Spleen (tissue), 11 donors: Measurements from ENCODE around the gene PRKCE. TPM values are rescaled to one million over a fixed set of nuclear protein-coding genes. Genes with fewer than 3 reads are reported as not detected.

Experiments used
- DNase-seq: peaks from one replicate; pipeline ENCODE4 v3.0.0-alpha.2; 2020
- H3K27ac ChIP-seq, 8 donors: fragments of 200-600 bp; sonication (generic) in 7 of 8; 1 replicate in 4 of 8; 2 replicates in 4 of 8; pipeline versions ENCODE4 v1.5.0 to v1.8.0; 2016 to 2021; ENCODE audit warnings: inconsistent platforms in 4 of 8, mild to moderate bottlenecking in 4 of 8, moderate library complexity in 1 of 8
- H3K27me3 ChIP-seq, 7 donors: fragments of 200-600 bp; sonication (generic) in 6 of 7; replicated peaks in 1 of 7; 1 replicate in 4 of 7; 2 replicates in 3 of 7; pipeline versions ENCODE4 v1.5.0 to v1.8.0; 2016 to 2021; ENCODE audit warnings: inconsistent platforms in 3 of 7, mild to moderate bottlenecking in 1 of 7
- H3K36me3 ChIP-seq, 6 donors: fragments of 200-600 bp; sonication (generic) in 5 of 6; 1 replicate in 4 of 6; 2 replicates in 2 of 6; pipeline versions ENCODE4 v1.5.0 to v1.8.0; 2016 to 2021; ENCODE audit warnings: inconsistent platforms in 2 of 6
- H3K4me1 ChIP-seq, 6 donors: fragments of 200-600 bp; sonication (generic) in 5 of 6; 1 replicate in 3 of 6; 2 replicates in 3 of 6; pipeline versions ENCODE4 v1.5.0 to v1.8.0; 2016 to 2021; ENCODE audit warnings: inconsistent platforms in 3 of 6
- H3K4me3 ChIP-seq, 8 donors: fragments of 200-600 bp; sonication (generic) in 7 of 8; 1 replicate in 4 of 8; 2 replicates in 4 of 8; pipeline versions ENCODE4 v1.5.0 to v1.8.0; 2016 to 2021; ENCODE audit warnings: inconsistent platforms in 4 of 8, mild to moderate bottlenecking in 4 of 8, moderate library complexity in 2 of 8
- H3K9me3 ChIP-seq, 8 donors: fragments of 200-600 bp; sonication (generic) in 7 of 8; 1 replicate in 4 of 8; 2 replicates in 4 of 8; pipeline versions ENCODE4 v1.5.0 to v1.8.0; 2016 to 2021; ENCODE audit warnings: inconsistent platforms in 4 of 8
- POLR2A ChIP-seq, 3 donors: fragments of 450-650 bp; IDR thresholded peaks; one replicate each; pipeline ENCODE4 v1.5.1; 2017; ENCODE audit warnings: antibody characterized with exemption in 3 of 3, mild to moderate bottlenecking in 1 of 3
- POLR2AphosphoS5 ChIP-seq, 3 donors: sonication (generic); formaldehyde crosslinking; IDR thresholded peaks; one replicate each; pipeline ENCODE4 v1.5.1; 2017; ENCODE audit warnings: antibody characterized with exemption in 3 of 3
- WGBS, 5 donors: extraction: QIAGEN DNeasy Blood & Tissue Kit in 3 of 5; methylation state at CpG; one replicate each; pipeline versions ENCODE4 v1.1.5 to v1.1.7; 2013 to 2018; 5-methylcytosine and 5-hydroxymethylcytosine counted together
- intact Hi-C: fragments of 100-400 bp; cut with DNase I; formaldehyde crosslinking; loops from one replicate; pipeline ENCODE4 v1.15.0; 2023; ENCODE audit warnings: low total_unique reads
- polyA plus RNA-seq, 3 donors: library from polyadenylated mRNA; stranded (reverse); fragments of 200-250 nt; gene quantifications; one replicate each; pipeline ENCODE4 v1.2.1, GENCODE V29; 2013
- total RNA-seq, 7 donors: library from RNA; depleted of rRNA in 3 of 7; stranded (reverse); fragments of >200 nt in 3 of 7; fragmentation: NEBNext Ultra II Directional in 4 of 7; extraction: Animal tissue kit (Norgen Biotek cat#: 25700) in 4 of 7; gene quantifications; one replicate each; pipeline versions ENCODE4 v1.1.0 to v1.2.1, GENCODE V29; 2016 to 2021
- TF ChIP-seq, protein P1 (sequence below), 11 experiments: fragments of 200-600 bp in 7 of 11; fragments of 450-650 bp in 4 of 11; sonication (generic) in 4 of 11; IDR thresholded peaks in 8 of 11; conservative IDR thresholded peaks in 3 of 11; 1 replicate in 7 of 11; 2 replicates in 4 of 11; pipeline versions ENCODE4 v1.4.0 to v1.8.0; 2016 to 2021; ENCODE audit warnings: antibody characterized with exemption in 11 of 11, inconsistent platforms in 4 of 11, mild to moderate bottlenecking in 1 of 11
- donor health status: healthy with polysubstance abuse.
- donor health status: DM: no; HTN: no; CAD: no; lungs with moderate emphysema.
- donor health status: DM: no; HTN: no; CAD: no.
- donor health status: Bipolar disorder and iron deficiency.
- donor health status: healthy.
- donor health status: DM: no; HTN: no; CAD: no.
- donor health status: DM: yes; HTN: yes; CAD: no.

The PRKCE gene
- total and polyA plus RNA-seq, 10 donors: 2.5 to 43.6 (median 18.8) TPM

DNA sequence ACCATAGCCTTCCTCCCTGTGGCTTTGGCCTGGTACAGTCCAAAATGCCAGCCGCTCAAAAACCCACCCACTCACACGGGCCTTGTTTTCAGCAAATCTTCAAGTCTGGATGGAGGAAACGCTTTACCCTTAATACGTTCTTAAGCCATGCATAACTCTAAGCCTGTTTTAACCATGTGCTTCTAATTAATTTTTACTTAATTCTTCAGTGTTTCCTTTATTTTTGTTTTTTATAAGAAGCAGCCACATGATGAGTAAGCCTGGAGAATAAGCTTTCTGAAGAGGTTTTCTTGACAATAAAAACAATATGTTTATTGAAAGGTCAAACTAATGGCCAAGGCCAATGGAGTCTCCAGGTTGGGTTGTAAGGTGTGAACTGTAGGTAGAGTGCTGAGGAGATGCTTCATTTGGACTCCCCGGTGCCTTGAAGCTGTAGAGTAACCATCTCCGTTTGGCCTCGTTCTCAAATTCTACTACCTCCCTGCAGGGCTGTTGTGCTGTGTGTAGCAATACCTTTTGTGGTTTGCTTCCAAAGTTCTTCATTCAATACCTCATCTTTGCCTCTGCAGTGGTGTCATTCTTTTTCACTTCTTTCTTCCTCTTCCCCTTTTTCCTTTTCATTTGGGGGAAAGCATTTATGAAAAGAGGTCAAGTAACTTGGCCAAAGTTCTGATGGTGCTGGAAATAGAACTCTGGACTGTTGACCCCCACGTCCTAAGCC is 113.7 kb downstream of the PRKCE start:
- Histone ChIP-seq H3K9me3 (no peaks in the 10 kb centered on the region), H3K4me3 (no peak overlapping the region), H3K27me3 (no peaks in the 10 kb centered on the region), H3K36me3 (no peaks in the 10 kb centered on the region), H3K27ac (peak overlapping the region in 3 of 8 donors; percentile 5 to 39 (median 25)), H3K4me1 (peaks cover 9 to 62% (median 19%) of the 10 kb centered on the region in 6 donors)
- no peak for DNase-seq
- WGBS, 5 donors: 64 to 75% (median 71%) methylated on average over 8 of the region's 8 CpGs
- TF ChIP-seq POLR2AphosphoS5 (IDR thresholded peaks at IDR 0.05): no peak
- TF ChIP-seq, protein P1, sequence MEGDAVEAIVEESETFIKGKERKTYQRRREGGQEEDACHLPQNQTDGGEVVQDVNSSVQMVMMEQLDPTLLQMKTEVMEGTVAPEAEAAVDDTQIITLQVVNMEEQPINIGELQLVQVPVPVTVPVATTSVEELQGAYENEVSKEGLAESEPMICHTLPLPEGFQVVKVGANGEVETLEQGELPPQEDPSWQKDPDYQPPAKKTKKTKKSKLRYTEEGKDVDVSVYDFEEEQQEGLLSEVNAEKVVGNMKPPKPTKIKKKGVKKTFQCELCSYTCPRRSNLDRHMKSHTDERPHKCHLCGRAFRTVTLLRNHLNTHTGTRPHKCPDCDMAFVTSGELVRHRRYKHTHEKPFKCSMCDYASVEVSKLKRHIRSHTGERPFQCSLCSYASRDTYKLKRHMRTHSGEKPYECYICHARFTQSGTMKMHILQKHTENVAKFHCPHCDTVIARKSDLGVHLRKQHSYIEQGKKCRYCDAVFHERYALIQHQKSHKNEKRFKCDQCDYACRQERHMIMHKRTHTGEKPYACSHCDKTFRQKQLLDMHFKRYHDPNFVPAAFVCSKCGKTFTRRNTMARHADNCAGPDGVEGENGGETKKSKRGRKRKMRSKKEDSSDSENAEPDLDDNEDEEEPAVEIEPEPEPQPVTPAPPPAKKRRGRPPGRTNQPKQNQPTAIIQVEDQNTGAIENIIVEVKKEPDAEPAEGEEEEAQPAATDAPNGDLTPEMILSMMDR (IDR thresholded peaks at IDR 0.05 in 8 of 11, conservative IDR thresholded peaks at IDR 0.05 in 3 of 11): no peak
- no peak for TF ChIP-seq POLR2A (IDR thresholded peaks at IDR 0.05)
- intact Hi-C loops: no loop called here

DNA sequence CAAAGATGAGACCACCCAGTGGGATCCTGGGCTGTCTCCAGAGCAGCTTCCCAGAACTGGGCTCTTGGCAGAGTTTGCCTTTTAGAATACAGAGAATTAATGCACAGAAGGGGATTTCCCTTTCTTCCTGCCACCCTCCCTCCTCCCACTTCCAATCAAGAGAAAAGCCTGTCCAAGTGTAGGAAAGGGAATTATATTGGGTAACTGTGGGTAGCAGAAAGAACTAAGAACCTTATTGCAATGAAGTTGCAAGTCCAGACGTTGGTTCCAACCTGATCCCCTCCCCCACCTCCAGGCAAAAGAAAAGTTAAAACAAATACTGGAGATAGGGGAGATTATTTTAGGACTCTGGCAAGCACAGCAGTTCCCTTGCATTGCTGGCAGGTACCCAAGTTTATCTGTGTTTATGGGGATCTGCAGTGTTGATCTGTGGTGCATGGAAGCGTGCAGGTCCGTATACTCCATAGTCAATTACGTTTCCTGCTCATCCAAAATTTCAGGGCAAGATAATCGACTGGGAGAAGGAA is 114.3 kb downstream of the PRKCE start:
- TF ChIP-seq POLR2AphosphoS5 (IDR thresholded peaks at IDR 0.05): no peak
- no peak for TF ChIP-seq POLR2A (IDR thresholded peaks at IDR 0.05)
- TF ChIP-seq, protein P1 (IDR thresholded peaks at IDR 0.05 in 8 of 11, conservative IDR thresholded peaks at IDR 0.05 in 3 of 11): no peak
- DNase-seq: no peak
- H3K4me1 ChIP-seq: peaks cover 9 to 68% (median 20%) of the 10 kb centered on the region in 6 donors
- H3K9me3 ChIP-seq: no peaks in the 10 kb centered on the region
- 67 to 80% (median 74%) methylated on average over 5 of the region's 5 CpGs for WGBS, 5 donors
- H3K27me3 ChIP-seq: no peaks in the 10 kb centered on the region
- intact Hi-C loops: no loop called here
- H3K36me3 ChIP-seq: no peaks in the 10 kb centered on the region
- H3K27ac ChIP-seq: peak overlapping the region in 3 of 8 donors; percentile 5 to 39 (median 25)
- H3K4me3 ChIP-seq: no peak overlapping the region

DNA sequence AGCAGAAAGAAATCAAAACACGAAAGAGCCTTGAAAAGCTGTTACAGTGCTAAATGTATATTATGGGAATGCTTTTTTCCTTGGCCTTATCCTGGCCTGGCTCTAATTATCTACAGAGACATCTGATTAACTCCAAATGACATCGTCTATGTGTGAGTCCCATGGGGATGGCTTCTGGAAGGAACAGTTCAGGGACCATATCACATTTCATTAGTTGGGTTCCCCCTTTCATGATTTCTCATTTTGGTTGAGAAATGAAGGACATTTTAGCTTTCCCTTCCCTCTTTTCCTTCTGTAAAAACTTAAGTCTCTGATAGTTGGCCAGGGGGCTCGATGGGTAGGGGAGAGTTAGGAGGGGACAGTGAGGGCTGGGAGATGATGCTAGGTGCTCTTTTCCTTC is 116.7 kb downstream of the PRKCE start:
- Histone ChIP-seq H3K27me3 (no peaks in the 10 kb centered on the region), H3K27ac (no peak overlapping the region), H3K36me3 (no peaks in the 10 kb centered on the region), H3K4me3 (no peak overlapping the region), H3K9me3 (no peaks in the 10 kb centered on the region), H3K4me1 (peaks cover 9 to 74% (median 23%) of the 10 kb centered on the region in 6 donors)
- WGBS, 5 donors: 81 to 97% (median 92%) methylated on average over 3 of the region's 3 CpGs
- DNase-seq: no peak
- TF ChIP-seq POLR2A (IDR thresholded peaks at IDR 0.05) (no peak), POLR2AphosphoS5 (IDR thresholded peaks at IDR 0.05) (no peak)
- TF ChIP-seq, protein P1 (IDR thresholded peaks at IDR 0.05 in 8 of 11, conservative IDR thresholded peaks at IDR 0.05 in 3 of 11): no peak
- intact Hi-C loops: no loop called here

DNA sequence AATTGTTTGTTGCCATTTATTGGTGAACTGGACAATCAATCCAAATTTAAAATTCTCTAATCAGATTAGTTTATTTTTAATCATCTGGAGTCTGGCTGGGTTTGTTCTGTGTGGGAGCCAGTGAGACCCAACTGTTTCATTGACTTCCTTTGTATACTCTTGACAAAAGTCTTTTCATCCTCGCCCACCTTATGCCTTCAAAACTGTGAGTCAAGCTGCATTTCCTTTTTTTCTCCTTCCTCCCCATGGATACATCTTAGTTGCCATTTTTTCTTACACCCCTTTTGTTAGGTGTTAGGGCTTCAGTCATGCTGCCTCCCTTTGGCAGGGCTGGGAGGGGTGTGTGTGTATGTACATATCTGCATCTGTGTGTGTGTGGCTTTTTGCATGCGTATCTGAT is 117.6 kb downstream of the PRKCE start:
- Histone ChIP-seq H3K36me3 (no peaks in the 10 kb centered on the region), H3K27ac (no peak overlapping the region), H3K4me3 (no peak overlapping the region), H3K9me3 (no peaks in the 10 kb centered on the region), H3K27me3 (no peaks in the 10 kb centered on the region), H3K4me1 (peaks cover 9 to 68% (median 23%) of the 10 kb centered on the region in 6 donors)
- TF ChIP-seq, protein P1 (IDR thresholded peaks at IDR 0.05 in 8 of 11, conservative IDR thresholded peaks at IDR 0.05 in 3 of 11): no peak
- TF ChIP-seq POLR2AphosphoS5 (IDR thresholded peaks at IDR 0.05) (no peak), POLR2A (IDR thresholded peaks at IDR 0.05) (no peak)
- intact Hi-C loops: no loop called here
- WGBS, 5 donors: 90 to 92% (median 91%) methylated on average over 2 of the region's 2 CpGs
- DNase-seq: no peak
